Stomach smooth muscle (tissue), 2 donors: ENCODE data around the gene CPNE5.

Source experiments
- H3K27ac ChIP-seq: one replicate; pipeline ENCODE4 v1.7.0; 2013; ENCODE audit warnings: mild to moderate bottlenecking, low read length, inconsistent platforms
- H3K27me3 ChIP-seq, 2 donors: one replicate each; pipeline ENCODE4 v1.7.0; 2013; ENCODE audit warnings: low read length in 2 of 2; ENCODE audit not compliant: insufficient read depth in 2 of 2, control insufficient read depth in 1 of 2
- H3K36me3 ChIP-seq, 2 donors: one replicate each; pipeline ENCODE4 v1.7.0; 2013; ENCODE audit warnings: low read length in 2 of 2; ENCODE audit not compliant: control insufficient read depth in 2 of 2, insufficient read depth in 2 of 2
- H3K4me1 ChIP-seq: one replicate; pipeline ENCODE4 v1.7.0; 2013; ENCODE audit warnings: low read length; ENCODE audit not compliant: control insufficient read depth, insufficient read depth
- H3K4me3 ChIP-seq, 2 donors: one replicate each; pipeline ENCODE4 v1.7.0; 2013; ENCODE audit warnings: low read length in 2 of 2
- H3K9ac ChIP-seq, 2 donors: one replicate each; pipeline ENCODE4 v1.7.0; 2013; ENCODE audit warnings: low read length in 2 of 2, mild to moderate bottlenecking in 1 of 2
- H3K9me3 ChIP-seq, 2 donors: one replicate each; pipeline ENCODE4 v1.7.0; 2013; ENCODE audit warnings: low read length in 2 of 2; ENCODE audit not compliant: control insufficient read depth in 2 of 2
- donor health status: healthy.
- donor health status: Pancreatic carcinoma.

The CPNE5 gene

DNA sequence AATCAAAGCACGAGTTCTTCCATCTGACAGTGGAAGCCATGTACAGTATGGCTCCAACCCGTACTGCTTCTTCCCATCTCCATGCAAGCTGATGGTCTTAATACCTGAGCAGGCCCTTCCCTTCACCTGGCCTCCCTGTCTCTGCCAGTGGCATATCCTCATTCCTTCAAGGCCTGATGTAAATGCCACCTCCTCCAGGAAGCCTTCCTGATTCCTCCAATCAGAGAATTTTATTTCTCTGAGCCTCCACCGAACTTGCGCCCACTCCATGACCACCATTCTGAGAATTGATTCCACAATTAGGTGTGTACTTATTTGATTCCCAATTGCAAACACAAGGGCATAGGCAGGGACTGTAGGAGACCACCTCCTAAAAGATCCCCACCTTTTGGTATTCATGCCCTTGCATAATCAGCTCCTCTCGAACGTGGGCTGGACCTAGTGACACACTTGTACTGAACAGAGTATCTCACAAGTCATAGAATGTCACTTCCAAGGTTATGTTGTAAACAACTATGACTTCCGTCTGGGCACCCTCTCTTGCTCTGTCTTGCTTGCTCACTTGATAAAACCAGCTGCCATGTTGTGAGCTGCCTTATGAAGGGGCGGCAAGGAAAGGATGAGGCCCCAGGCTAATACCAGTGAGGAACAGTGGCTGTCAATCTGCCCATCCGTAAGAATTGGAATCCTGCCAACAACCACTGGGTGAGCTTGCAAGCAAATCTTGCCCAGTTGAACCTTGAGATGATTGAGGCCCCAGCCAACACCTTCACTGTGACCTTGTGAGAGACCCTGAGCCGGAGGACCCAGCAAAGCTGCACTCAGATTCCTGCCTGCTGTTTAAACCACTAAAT is 38.8 kb downstream of the CPNE5 start:
- Histone ChIP-seq H3K9me3 (no peaks in the 10 kb centered on the region), H3K4me3 (no peak overlapping the region), H3K4me1 (no peaks in the 10 kb centered on the region), H3K9ac (no peak overlapping the region), H3K27me3 (peaks cover 0 to 4% of the 10 kb centered on the region in 2 donors), H3K27ac (no peak overlapping the region), H3K36me3 (no peaks in the 10 kb centered on the region)

DNA sequence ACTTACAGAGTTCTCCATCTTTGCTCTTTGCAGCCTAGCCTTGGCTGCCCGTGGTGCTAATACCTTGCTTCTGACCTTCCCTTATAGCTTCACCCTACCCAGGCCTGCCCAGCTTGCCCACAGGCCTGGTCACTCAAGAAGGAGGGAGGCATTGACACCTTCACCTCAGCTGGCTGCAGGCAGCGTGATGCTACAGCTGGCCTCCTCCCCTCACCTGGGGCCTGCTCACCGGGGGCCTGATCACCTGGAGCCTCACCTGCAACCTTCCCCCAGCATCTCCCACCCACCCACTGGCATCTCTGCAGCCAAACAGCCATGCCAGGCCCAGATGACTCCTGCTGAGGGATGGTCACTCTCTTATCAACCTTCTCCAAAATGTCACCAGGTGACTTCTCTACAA is 40.4 kb downstream of the CPNE5 start:
- Histone ChIP-seq H3K4me1 (no peaks in the 10 kb centered on the region), H3K36me3 (no peaks in the 10 kb centered on the region), H3K27ac (no peak overlapping the region), H3K9ac (no peak overlapping the region), H3K27me3 (peaks cover 0 to 2% of the 10 kb centered on the region in 2 donors), H3K9me3 (no peaks in the 10 kb centered on the region), H3K4me3 (no peak overlapping the region)

DNA sequence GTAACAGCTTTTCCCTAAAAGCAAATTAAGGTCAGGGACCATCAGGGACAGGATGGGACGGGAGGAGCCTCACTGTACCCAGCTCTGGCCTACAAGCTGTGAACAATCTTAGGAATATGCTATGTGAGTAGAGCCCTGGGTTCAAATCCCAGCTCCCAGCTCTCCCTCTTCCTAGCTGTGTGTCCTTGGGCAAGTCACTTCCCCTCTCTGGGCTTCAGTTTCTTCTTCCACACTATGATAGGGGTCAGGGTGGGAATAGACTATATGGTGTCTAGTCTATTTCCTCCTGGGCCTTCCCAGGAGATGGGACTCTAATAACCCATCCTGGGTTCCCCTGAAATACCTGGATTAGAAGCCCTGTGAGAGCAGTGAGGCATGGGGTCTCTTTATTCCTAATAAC is 41.6 kb downstream of the CPNE5 start:
- Histone ChIP-seq H3K9me3 (no peaks in the 10 kb centered on the region), H3K4me1 (no peaks in the 10 kb centered on the region), H3K9ac (no peak overlapping the region), H3K27ac (no peak overlapping the region), H3K36me3 (no peaks in the 10 kb centered on the region), H3K4me3 (no peak overlapping the region), H3K27me3 (peaks cover 0 to 5% of the 10 kb centered on the region in 2 donors)

DNA sequence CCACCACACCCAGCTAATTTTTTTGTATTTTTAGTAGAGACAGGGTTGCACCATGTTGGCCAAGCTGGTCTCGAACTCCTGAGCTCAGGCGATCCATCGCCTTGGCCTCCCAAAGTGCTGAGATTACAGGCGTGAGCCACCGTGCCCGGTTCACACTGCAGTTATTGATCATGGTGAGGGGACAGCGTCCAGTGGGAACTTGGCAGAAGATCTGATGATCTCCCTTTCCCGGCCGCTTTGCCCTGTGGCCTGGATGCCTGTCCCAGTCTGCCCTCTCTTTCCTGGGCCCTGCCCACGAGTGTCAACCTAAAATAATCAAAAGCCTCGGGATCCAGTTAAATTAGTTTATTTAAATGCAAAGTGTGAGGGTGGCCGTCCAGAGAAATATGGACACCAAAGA is 42.2 kb downstream of the CPNE5 start:
- Histone ChIP-seq H3K9ac (no peak overlapping the region), H3K36me3 (no peaks in the 10 kb centered on the region), H3K4me1 (no peaks in the 10 kb centered on the region), H3K4me3 (no peak overlapping the region), H3K27me3 (peaks cover 0 to 5% of the 10 kb centered on the region in 2 donors), H3K9me3 (no peaks in the 10 kb centered on the region), H3K27ac (no peak overlapping the region)

DNA sequence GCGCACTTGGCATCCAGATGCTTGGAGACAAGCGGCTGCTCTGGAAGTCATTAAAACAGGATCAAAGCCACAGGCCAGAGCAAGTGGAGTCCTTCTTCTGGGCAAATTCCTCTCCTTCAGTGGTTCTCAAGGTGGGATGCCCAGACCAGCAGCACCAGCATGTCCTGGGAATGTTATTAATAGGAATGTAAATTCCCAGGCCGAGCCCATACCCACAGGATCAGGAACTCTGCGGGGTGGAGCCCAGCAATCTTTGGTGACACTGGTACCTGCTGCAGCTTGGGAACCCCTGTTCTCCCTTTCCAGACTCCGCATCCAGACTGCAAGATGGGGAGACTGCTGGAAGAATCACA is 44.6 kb downstream of the CPNE5 start:
- Histone ChIP-seq H3K4me3 (no peak overlapping the region), H3K9ac (no peak overlapping the region), H3K27me3 (peaks cover under 1 to 5% of the 10 kb centered on the region in 2 donors), H3K9me3 (no peaks in the 10 kb centered on the region), H3K27ac (no peak overlapping the region), H3K4me1 (no peaks in the 10 kb centered on the region), H3K36me3 (no peaks in the 10 kb centered on the region)

DNA sequence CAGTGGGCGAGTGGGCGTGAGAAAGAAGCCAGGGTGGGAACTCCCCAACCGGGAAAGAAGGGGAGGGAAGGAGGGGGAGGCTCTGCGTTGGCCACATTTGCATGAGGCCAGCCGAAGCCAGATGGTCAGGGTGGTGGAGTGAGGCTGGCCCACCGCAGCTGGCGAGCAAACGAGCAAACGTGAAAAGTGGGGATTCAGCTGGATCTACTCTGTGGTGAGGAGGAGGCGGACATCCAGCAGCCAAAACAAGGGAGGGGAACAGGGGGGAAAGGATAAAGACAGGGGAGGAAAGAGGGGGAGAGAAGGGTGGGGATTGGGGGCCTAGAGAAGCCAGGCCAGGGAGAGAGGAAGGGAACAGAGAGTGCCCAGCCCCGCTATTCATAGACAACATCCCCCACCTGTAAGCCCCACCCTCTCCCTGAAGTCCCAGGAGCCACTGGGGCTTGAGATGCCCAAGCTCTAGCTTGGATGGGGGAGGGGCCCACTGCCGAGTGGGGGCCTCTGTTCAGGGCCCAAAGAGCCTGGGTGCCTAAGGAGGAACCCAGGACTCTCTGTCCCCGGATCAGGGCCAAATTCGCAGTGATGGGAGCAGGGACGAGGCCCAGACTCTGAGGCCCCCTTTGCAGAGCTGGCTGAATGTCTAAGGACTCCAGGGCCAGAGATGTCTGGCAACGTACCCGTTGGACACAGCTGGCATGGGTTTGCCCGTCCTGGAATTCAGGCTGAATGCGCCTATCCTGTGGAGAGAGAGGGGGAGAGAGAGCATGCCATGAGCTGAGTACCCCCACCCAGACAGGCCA is 45.1 kb downstream of the CPNE5 start:
- Histone ChIP-seq H3K36me3 (no peaks in the 10 kb centered on the region), H3K4me1 (no peaks in the 10 kb centered on the region), H3K9me3 (no peaks in the 10 kb centered on the region), H3K27ac (no peak overlapping the region), H3K27me3 (peaks cover 4 to 5% of the 10 kb centered on the region in 2 donors), H3K9ac (no peak overlapping the region), H3K4me3 (no peak overlapping the region)

DNA sequence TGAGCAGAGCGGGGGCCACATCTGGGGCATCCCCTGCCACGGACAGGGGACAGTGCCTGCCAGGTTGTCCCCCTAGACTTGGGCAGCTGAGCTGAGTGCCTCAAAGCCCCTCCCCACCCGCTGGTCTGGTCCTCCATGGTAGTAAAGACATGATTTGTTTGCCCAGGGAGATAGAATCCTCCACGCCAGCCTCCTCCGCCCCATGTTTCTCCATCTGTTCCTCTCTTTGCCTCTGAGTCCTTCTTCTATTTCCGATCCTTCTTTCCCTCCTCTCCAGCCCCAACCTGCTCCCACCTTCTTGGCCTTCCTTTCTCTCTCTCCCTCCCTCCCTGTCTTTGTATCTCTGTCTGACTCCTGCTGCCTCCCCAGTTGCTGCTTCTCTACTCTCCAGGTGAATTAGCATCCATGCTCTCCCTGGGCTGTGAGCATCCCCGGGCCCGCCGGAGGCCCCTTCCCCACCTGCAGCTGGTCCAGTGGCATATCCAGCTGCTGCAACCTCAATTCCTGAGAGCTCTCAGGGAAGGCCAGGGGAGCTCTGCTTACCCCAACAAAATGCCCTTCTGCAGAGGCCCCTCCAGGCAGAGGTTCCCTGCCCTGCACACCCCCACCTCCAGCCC is 45.8 kb downstream of the CPNE5 start:
- no peaks in the 10 kb centered on the region for H3K4me1 ChIP-seq
- no peaks in the 10 kb centered on the region for H3K9me3 ChIP-seq
- no peaks in the 10 kb centered on the region for H3K36me3 ChIP-seq
- H3K27me3 ChIP-seq = peaks cover 4 to 5% of the 10 kb centered on the region in 2 donors
- no peak overlapping the region for H3K9ac ChIP-seq
- no peak overlapping the region for H3K4me3 ChIP-seq
- H3K27ac ChIP-seq = no peak overlapping the region

DNA sequence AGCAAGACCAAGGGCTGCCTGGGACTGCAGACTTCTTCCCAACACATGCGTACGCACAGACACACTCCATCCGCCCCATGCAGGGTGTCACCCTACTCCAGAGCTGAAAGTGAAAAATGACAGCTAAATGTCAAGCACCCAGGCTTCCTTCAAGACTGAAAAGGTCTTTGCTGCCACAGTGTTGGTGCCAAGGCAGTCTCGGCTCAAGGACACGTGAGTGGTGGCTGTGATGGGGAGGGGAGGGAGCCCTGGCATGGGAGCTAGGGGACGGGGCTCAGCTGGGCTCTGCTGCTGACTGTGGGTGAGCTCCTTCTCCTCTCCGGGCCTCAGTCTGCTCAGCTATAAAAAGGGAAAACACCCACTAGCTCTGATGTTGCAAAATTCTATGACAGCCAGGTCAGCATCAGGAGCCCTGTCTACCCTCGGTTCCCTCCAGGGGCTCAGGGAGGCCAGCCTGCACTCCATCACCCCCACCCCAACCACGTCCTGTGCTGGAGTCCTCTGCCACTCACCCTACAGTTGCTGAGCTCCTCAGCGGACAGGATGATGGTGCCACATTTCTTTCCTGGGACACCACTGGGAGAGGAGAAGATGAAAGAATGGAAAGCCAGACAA is 47.6 kb downstream of the CPNE5 start:
- peaks cover 4 to 7% of the 10 kb centered on the region in 2 donors for H3K27me3 ChIP-seq
- no peak overlapping the region for H3K9ac ChIP-seq
- no peaks in the 10 kb centered on the region for H3K4me1 ChIP-seq
- no peak overlapping the region for H3K27ac ChIP-seq
- no peaks in the 10 kb centered on the region for H3K9me3 ChIP-seq
- no peaks in the 10 kb centered on the region for H3K36me3 ChIP-seq
- no peak overlapping the region for H3K4me3 ChIP-seq

DNA sequence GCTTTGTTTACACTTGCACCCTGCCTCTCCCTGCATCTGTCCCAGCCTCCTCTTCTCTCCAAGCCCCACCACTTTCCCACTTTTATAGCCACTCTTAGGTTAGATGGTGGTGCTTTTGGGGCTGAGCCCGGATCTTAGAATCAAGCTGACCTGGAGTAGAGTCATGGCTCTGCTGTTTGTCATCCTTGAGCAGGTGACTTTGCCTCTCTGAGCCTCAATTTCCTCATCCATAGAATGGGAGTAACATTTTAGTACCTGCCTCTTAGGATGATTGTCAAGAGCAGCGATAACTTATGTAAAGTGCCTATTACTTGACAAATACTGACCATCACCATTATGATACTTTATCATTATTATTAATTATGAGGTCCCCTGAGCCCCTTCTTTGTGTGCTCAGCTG is 48.2 kb downstream of the CPNE5 start:
- no peaks in the 10 kb centered on the region for H3K9me3 ChIP-seq
- no peaks in the 10 kb centered on the region for H3K4me1 ChIP-seq
- peaks cover 4 to 7% of the 10 kb centered on the region in 2 donors for H3K27me3 ChIP-seq
- H3K9ac ChIP-seq = no peak overlapping the region
- H3K4me3 ChIP-seq = no peak overlapping the region
- H3K36me3 ChIP-seq = no peaks in the 10 kb centered on the region
- no peak overlapping the region for H3K27ac ChIP-seq

DNA sequence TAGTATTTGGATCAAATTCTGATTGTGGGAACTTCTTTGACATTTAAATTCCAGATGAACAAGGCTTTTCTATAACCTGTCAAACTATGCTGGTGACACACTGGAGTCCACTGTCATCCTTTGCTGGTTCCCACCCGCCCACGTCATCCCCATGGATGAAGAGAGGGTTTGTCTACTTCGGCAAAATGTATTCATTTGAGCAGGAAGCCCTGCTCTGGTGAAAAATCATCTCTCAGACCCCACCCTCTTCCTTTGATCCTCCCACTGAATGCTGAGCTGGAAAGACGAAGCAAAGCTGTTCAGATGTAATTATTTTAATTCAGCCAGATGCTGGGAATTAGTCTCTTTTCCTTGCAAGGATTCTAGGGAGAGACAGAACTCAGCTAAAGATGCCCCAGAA is 50.5 kb downstream of the CPNE5 start:
- Histone ChIP-seq H3K27me3 (peaks cover 4 to 5% of the 10 kb centered on the region in 2 donors), H3K9ac (no peak overlapping the region)

More for the DNA sequence above, 50.5 kb downstream of the CPNE5 start:
- H3K27ac ChIP-seq = no peak overlapping the region
- no peaks in the 10 kb centered on the region for H3K9me3 ChIP-seq
- H3K4me3 ChIP-seq = no peak overlapping the region
- H3K36me3 ChIP-seq = no peaks in the 10 kb centered on the region
- H3K4me1 ChIP-seq = no peaks in the 10 kb centered on the region
